Measurements from ENCODE around the gene PACSIN1.

- no peak for TF ChIP-seq CTCF (IDR thresholded peaks at IDR 0.05)
- TF ChIP-seq POLR2AphosphoS5 (IDR thresholded peaks at IDR 0.05) = no peak
- TF ChIP-seq EP300 (IDR thresholded peaks at IDR 0.05) = no peak
Observed at GRCh38 chr6:34494973-34495372, 29.1 kb downstream of the PACSIN1 start.
